K562 (cell line): Measurements from ENCODE around the gene MS4A13.

Source experiments
- CTCF ChIP-seq, 3 experiments: IDR thresholded peaks in 2 of 3; conservative IDR thresholded peaks in 1 of 3; 2 replicates each; pipeline ENCODE4 v1.5.1; 2011 to 2012; ENCODE audit warnings: low read length in 3 of 3, mild to moderate bottlenecking in 3 of 3, control low read depth in 2 of 3, improper control_type of control experiment in 1 of 3, inconsistent platforms in 1 of 3, low read depth in 1 of 3, mixed read lengths in 1 of 3, moderate library complexity in 1 of 3; ENCODE audit not compliant: insufficient read depth in 2 of 3
- E2F4 ChIP-seq: sonication (generic); formaldehyde crosslinking; IDR thresholded peaks from 2 replicates; pipeline ENCODE4 v1.8.0; 2022; ENCODE audit warnings: mild to moderate bottlenecking, low read depth, missing genetic modification reagents
- EZH2 ChIP-seq: IDR thresholded peaks from 2 replicates; pipeline ENCODE4 v1.6.1; 2012; ENCODE audit warnings: low read depth, mild to moderate bottlenecking, inconsistent platforms, low read length, borderline replicate concordance
- GATAD2B ChIP-seq: fragments of 450-650 bp; IDR thresholded peaks from 2 replicates; pipeline ENCODE4 v1.6.1; 2017; ENCODE audit warnings: mild to moderate bottlenecking, borderline replicate concordance
- GTF2E2 ChIP-seq: fragments of 200-800 bp; sonication (Bioruptor generic); IDR thresholded peaks from 2 replicates; pipeline ENCODE4 v1.6.1; 2016; ENCODE audit warnings: missing genetic modification characterization, missing compliant biosample characterization
- KAT7 ChIP-seq: sonication (generic); formaldehyde crosslinking; IDR thresholded peaks from 2 replicates; pipeline ENCODE4 v1.8.0; 2022; ENCODE audit warnings: missing genetic modification reagents, mild to moderate bottlenecking, borderline replicate concordance
- RAD21 ChIP-seq, 2 experiments: fragments of 250-450 bp in 1 of 2; fragments of 450-650 bp in 1 of 2; sonication (Bioruptor Pico) in 1 of 2; formaldehyde crosslinking in 1 of 2; IDR thresholded peaks in 1 of 2; conservative IDR thresholded peaks in 1 of 2; 2 replicates each; pipeline versions ENCODE4 v1.4.0 to v1.8.0; 2020 to 2022; ENCODE audit warnings: mild to moderate bottlenecking in 2 of 2, moderate library complexity in 1 of 2
- SAFB2 ChIP-seq: fragments of 200-400 bp; formaldehyde crosslinking; IDR thresholded peaks from 2 replicates; pipeline ENCODE4 v1.6.1; 2018; ENCODE audit warnings: borderline replicate concordance, low read length, low read depth, moderate library complexity; ENCODE audit not compliant: severe bottlenecking
- YY1 ChIP-seq, 3 experiments: IDR thresholded peaks; 2 replicates each; pipeline ENCODE4 v1.6.1; 2011; ENCODE audit warnings: low read length in 2 of 3, mild to moderate bottlenecking in 2 of 3, moderate library complexity in 2 of 3, borderline replicate concordance in 1 of 3, control low read depth in 1 of 3, low read depth in 1 of 3; ENCODE audit not compliant: insufficient read depth in 3 of 3, insufficient replicate concordance in 2 of 3, control insufficient read depth in 1 of 3, insufficient read length in 1 of 3; ENCODE audit errors: extremely low read depth in 1 of 3
- ZNF277 ChIP-seq: fragments of 250-450 bp; sonication (Bioruptor Pico); IDR thresholded peaks from 2 replicates; pipeline ENCODE4 v1.8.0; 2022; ENCODE audit warnings: inconsistent platforms, mild to moderate bottlenecking, moderate library complexity, borderline replicate concordance

- TF ChIP-seq GATAD2B = no peak
- TF ChIP-seq SAFB2 = no peak
- TF ChIP-seq EZH2 = no peak
- no peak for TF ChIP-seq CTCF (IDR thresholded peaks at IDR 0.05 in 2 of 3, conservative IDR thresholded peaks at IDR 0.05 in 1 of 3; ENCODE audit: insufficient read depth in 2 of 3, low read depth in 1 of 3, low read length in 3 of 3)
- TF ChIP-seq RAD21 (CRISPR knock-in tag; conservative IDR thresholded peaks at IDR 0.05 in 1 of 2, IDR thresholded peaks at IDR 0.05 in 1 of 2) = no peak
- TF ChIP-seq ZNF277 (CRISPR knock-in tag) = no peak
- TF ChIP-seq E2F4 (CRISPR knock-in tag) = no peak
- TF ChIP-seq YY1 (IDR thresholded peaks at IDR 0.05; ENCODE audit: borderline replicate concordance in 1 of 3, control insufficient read depth in 1 of 3, extremely low read depth in 1 of 3, insufficient read depth in 3 of 3, insufficient read length in 1 of 3, insufficient replicate concordance in 2 of 3, low read depth in 1 of 3, low read length in 2 of 3) = no peak
- TF ChIP-seq KAT7 (CRISPR knock-in tag) = no peak
- no peak for TF ChIP-seq GTF2E2 (tag)
Measured at GRCh38 chr11:60530454-60531100, 15.4 kb downstream of the MS4A13 start.
